Neural cell (in vitro differentiated cells): ENCODE results near the gene PLD3. TPM values are rescaled to one million over a fixed set of nuclear protein-coding genes. Genes with fewer than 3 reads are reported as not detected.

ENCODE experiments used
- polyA plus RNA-seq: library from polyadenylated mRNA; depleted of rRNA; stranded (reverse); fragments of >200 nt; gene quantifications from 2 replicates; pipeline ENCODE4 v1.2.3, GENCODE V29; 2014
- small RNA-seq, 3 experiments: library from RNA; depleted of rRNA; stranded (forward); fragments of <200 nt; gene quantifications; one replicate each; pipeline ENCODE3, GENCODE V24; 2012

The PLD3 gene
- polyA plus RNA-seq, 1 donor from 2014 or later, result 426 TPM

Small RNA genes within 50 kb of the gene (small RNA-seq; reads per million reads assigned to genes)
- gene MIR6796, result 0 to 2.1 (median 1.6) reads per million in 3 experiments
- 0 to 1.2 (median 0) reads per million in 3 experiments for gene RF00019
- 0 reads per million in 3 experiments for gene RNU6-945P

Other genes with a start within 250 kb of the PLD3 start
- gene MAP3K10, start 157.3 kb upstream of the PLD3 start, polyA plus RNA-seq, result 18.3 and 21.1 TPM in 2 replicates
- 111 and 132 TPM in 2 replicates for gene TTC9B, start 130.3 kb upstream of the PLD3 start, polyA plus RNA-seq
- 0.30 and 0.32 TPM in 2 replicates for gene CCNP, start 122.0 kb upstream of the PLD3 start, polyA plus RNA-seq
- 131 and 132 TPM in 2 replicates for gene AKT2, start 63.4 kb upstream of the PLD3 start, polyA plus RNA-seq
- 14.3 and 22.8 TPM in 2 replicates for gene C19orf47, start 298 bp upstream of the PLD3 start, polyA plus RNA-seq
- gene HIPK4, start 41.5 kb downstream of the PLD3 start, polyA plus RNA-seq, result not detected in 2 replicates
- 0.20 and 0.36 TPM in 2 replicates for gene PRX, start 64.7 kb downstream of the PLD3 start, polyA plus RNA-seq
- gene SERTAD1, start 77.3 kb downstream of the PLD3 start, polyA plus RNA-seq, result 3.3 and 5.1 TPM in 2 replicates
- gene SERTAD3, start 95.6 kb downstream of the PLD3 start, polyA plus RNA-seq, result 7.6 and 9.0 TPM in 2 replicates
- 5.0 and 9.9 TPM in 2 replicates for gene BLVRB, start 117.0 kb downstream of the PLD3 start, polyA plus RNA-seq
- 10.4 and 12.7 TPM in 2 replicates for gene SPTBN4, start 118.3 kb downstream of the PLD3 start, polyA plus RNA-seq
- 3.8 and 6.3 TPM in 2 replicates for gene SHKBP1, start 228.2 kb downstream of the PLD3 start, polyA plus RNA-seq